GM18870 (cell line): ENCODE measurements around the gene LGR4.
"Not testable (repeated sequence)": the region's sequence is repeated elsewhere in the genome, so short reads cannot be mapped to it uniquely, and the experiment has no call there.

Experiments
- ATAC-seq: cut with Tn5 transposase; IDR thresholded peaks from one replicate; pipeline ENCODE4 v1.9.1; 2021; ENCODE audit warnings: moderate library complexity; ENCODE audit not compliant: unreplicated experiment

Gene LGR4

DNA sequence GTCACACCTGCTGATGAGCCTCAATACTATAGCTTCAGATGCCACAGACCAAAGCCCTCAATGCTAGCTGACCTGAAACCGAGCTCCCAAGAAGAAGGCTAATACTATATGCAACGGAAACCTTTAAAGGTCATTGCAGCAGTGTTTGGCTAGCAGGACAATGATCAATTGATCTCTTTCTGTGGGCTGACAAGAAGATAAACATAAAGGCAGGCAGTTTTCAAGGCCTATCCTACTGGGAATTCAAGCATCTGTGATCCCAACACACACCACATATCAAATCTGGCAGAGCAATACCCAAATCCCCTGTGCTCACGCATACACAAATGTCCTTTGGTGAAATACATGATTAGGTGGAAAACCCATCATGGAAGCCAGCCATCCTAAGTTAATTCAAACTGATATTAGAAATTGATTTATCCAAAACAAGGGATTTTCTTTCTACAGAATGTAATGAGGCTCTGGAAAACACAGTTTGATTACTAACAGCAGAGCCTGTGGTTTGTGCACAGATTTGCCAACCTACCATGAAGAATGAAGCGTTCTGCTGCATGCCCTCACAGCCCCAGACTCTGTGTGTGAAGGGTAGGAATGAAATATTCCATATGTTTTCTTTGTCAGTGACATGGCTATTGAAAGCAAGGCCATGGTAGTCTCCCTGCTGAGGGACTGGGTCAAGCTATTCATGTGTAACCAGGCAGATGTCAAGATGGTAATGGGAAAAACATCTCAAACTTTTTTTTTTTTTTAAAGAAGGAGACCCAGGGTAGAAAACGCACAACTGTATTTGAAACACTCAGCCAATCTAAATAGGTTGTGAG lies 12.2 kb downstream of the LGR4 start:
- no peak for ATAC-seq

DNA sequence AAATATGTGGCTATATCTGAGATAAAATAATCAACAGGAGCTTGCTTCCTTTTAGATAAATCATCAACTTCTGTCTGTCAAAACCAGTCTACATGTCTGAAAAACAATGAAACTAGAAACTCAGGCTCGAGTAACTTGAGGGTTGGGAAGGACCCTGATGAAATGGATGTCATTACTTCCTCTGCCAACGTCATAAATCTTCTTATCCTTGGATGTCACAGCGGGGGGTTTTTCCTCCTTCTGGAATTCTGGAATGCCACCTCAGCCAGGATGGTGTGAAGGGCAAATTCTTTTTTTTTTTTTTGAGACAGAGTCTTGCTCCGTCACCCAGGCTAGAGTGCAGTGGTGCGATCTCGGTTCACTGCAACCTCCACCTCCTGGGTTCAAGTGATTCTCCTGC lies 13.4 kb downstream of the LGR4 start:
- no peak for ATAC-seq

DNA sequence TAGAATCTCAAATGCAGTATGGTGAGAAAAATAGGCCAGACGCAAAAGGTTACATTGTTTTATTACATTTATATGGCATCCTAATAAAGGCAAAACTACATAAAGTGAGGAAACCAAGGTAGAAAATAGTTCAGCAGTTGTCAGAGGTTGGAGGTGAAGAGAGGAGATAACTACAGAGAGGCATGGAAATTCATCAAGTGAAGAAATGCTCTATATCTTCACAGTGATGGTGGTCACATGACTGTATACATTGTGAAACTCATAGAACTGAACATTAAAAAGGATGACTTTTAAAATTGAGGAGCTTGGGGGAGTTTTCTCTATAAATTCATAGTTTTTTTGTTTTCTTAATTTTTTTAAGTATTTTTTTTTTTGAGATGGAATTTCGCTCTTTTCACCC lies 14.4 kb downstream of the LGR4 start:
- no peak for ATAC-seq

- ATAC-seq: no peak
Observed at GRCh38 chr11:27456795-27457329, 15.7 kb downstream of the LGR4 start.

- no peak for ATAC-seq
Observed at GRCh38 chr11:27456140-27456794, 16.3 kb downstream of the LGR4 start.

DNA sequence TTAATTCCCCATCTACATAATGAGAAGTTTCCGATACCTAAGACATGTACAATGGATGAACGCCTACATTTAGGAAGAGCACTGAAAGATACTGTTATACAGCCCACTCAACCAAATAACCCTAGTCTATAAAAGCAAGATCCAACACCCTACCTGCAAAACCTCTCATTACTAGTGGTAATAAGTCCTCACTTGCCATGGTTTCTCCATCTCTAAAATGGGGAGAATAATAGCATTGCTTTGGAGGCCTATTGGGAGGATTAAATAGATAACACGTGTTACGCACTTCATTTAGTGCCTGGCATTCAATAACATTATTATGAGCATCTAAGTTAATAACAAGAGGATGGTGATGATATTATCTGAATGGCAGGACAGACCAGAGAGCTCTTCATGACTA lies 16.9 kb downstream of the LGR4 start:
- ATAC-seq: no peak

DNA sequence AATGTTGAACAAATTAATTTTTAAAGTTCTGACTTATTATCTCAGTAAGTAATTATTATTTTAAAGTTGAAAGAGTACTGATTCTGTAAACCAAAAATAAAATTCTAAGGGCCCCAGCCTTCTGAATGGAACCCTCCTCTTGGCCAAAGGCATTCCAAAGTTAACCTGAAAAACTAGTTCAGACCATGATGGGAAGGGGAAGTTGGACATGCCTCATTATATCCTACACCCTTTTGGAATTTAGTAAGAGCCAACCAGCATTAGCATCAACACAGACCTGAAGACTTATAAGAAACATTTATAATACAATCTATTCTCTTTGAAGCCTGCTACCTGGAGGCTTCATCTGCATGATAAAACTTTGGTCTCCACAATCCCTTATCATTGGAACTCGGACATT lies 18.9 kb downstream of the LGR4 start:
- no peak for ATAC-seq

DNA sequence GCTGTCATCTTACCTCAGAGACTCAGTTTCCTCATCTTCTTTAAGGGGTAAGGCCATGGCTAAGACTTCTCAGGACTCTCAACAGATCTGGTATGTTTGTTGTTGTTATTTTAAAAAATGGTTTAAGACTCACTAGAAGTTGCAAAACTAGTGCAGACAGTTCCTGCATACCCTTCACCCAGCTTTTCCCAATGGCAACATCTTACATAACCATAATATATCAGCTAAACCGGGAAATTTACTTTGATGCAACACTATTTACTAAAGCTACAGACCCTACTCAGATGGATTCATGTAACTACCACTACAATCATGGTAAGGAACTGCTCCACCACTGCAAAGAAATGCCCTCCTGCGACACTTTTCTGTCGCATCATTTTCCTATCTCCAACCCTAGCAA lies 20.4 kb downstream of the LGR4 start:
- ATAC-seq: no peak

GRCh38 chr11:27451244-27451965 lies 21.2 kb downstream of the LGR4 start:
- ATAC-seq: no peak

- not testable (repeated sequence) for ATAC-seq
Observed at GRCh38 chr11:27448184-27448540, 24.4 kb downstream of the LGR4 start.

DNA sequence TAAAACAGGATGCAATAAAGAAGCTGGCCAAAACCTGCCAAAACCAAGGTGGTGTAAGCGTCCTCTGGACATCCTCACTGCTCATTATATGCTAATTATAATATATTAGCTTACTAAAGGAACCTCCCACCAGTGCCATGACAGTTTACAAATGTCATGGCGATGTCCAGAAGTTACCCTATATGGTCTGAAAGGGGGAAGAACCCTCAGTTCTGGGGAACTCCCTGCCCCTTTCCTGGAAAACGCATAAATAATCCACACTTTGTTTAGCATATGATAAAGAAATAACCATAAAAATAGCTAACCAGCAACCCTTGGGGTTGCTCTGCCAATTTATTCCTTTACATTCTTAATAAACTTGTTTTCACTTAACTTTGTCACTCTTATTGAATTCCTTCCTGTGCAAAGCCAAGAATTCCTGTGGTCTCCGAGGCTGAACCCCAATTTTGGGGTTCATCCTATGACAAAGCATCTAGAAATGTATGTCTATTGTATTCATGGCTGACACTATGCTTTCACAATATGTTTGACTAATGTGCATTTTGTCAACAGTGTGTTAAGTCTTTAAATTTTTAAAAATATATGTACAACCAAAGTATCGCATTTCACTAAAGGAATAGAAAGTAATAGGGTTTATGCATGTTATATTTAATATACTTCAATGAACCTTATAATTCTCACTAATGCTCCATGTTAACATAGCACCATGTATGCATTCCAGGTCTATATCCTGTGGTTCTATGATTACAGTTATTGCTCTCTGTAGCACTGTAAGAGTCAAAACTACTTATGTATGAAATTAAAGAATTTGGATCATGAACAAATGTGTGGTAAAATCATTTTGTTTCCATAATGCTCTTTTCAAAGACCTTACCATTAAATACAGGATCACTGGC lies 25.1 kb downstream of the LGR4 start:
- no peak for ATAC-seq

DNA sequence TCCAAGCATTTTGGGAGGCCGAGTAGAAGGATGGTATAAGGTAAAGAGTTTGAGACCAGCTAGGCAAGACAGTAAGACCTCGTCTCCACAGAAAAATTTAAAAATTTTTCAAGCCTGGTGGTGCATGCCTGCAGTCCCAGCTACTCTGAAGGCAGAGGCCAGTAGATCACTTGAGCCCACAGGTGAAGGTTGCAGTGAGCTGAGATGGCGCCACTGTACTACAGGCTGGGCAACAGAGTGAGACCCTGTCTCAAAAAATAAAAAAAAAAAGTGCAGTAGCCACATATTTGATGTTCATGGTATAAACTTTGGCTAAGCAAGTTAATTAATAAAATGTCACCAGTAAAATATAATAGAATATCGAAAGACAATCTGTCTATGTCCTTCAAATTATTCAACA lies 27.0 kb downstream of the LGR4 start:
- no peak for ATAC-seq

DNA sequence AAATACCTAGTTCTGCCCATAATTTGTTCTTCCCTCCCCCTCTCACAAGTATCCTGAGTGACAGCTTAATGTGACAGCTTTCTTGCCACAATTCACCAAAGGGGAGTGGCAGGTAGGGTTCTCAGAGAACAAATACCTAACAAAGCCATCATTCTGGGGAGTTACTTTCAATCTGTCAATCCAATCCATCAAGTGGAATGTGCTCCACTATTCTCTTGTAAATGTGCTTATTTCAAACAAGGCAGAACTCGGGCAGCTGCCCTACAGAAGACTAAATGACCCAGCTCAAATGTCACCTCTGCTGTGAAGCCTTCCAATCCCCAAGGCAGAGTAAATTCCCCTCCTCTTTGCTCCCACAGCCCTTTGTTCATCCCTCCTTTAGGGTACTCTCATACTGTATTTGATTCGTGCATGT lies 27.8 kb downstream of the LGR4 start:
- no peak for ATAC-seq

DNA sequence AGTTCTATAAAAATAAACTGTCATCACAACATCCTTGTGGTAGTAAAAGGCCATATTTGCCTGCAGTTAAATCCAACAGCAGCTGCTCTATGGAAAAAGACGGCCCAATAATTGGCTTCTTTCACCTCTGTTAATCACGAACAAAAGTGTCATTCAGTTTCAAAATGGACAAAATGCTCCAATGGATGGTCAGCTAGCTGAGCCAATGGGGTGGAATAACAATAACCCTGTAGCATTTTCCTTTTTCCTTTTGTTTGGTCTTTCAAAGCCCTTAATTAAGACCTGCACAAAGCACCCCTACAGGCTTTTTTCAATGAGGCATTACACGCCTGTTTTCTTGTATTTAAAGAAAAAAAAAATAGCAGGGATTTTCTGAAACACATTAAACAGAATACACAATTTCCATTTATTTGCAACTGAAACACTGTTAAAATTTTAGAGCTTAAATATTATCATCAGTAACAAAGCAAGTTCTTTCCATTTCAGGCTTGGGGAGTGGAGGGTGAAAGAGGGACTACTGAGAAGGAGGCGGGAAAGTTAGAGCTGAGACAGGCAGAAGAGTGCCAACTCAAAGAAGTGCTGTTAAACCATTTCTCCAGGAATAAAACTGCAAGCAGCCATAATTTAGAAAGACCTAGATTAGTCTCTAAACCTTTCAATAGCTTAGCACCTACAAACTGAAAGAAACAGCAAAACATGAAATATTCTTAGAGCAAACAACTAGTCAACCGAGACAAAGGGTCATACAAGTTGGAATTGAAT lies 28.7 kb downstream of the LGR4 start:
- no peak for ATAC-seq

GRCh38 chr11:27443227-27443626 lies 29.4 kb downstream of the LGR4 start:
- ATAC-seq: no peak

GRCh38 chr11:27440090-27440489 lies 32.5 kb downstream of the LGR4 start:
- ATAC-seq: no peak

DNA sequence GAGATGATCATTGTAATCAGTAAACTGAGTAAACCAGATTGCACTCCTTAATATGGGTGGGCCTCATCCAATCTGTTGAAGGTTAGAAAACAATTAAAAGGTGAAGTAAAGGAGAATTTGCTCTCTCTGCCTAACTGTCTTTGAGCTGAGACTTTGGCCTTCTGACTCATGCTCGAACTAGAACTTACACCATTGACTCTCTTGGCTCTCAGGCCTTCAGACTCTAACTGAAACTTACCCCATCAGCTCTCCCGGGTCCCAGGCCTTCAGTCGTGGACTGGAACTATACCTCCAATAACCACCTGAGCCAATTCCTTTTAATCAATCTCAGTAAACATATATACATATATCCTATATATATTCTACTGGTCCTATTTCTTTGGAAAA lies 34.0 kb downstream of the LGR4 start:
- no peak for ATAC-seq

DNA sequence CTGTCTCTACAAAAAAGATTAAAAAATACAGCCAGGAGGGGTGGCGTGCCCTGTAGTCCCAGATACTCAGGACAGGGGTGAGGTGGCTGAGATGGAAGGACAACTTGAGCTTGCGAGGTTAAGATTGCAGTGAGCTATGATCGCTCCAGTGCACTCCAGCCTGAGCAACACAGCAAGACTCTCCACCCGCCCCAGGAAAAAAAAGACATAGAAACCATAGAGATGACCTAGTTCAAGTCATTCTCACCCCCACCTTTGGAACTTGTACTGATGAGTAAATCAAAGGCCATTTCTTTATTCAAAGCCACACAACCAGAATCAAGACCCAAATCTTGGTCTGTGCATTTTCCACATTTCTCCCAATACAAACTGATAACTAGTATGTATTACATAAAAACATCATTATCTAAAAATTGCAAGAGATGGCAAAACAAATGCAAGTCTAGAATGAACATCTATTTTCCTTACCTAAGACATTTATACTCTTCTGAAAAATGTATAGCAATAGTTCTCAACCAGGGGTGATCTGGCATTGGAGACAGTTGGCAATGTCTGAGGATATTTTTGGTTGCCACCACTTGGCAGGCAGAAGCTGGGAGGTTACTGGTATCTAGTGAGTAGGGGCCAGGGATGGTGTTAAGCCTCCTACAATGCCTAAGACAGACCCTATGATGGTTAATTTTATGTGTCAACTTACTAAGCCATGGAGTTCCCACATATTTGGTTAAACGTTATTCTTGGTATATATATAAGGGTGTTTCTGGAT lies 34.6 kb downstream of the LGR4 start:
- ATAC-seq: no peak

- ATAC-seq: no peak
Observed at GRCh38 chr11:27436916-27437315, 35.7 kb downstream of the LGR4 start.
